ENCODE data around the gene ZER1.
"Not testable (repeated sequence)": the region's sequence is repeated elsewhere in the genome, so short reads cannot be mapped to it uniquely, and the experiment has no call there.

The ZER1 gene

GRCh38 chr9:128808543-128808942 lies 36.8 kb upstream of the ZER1 start:
- peaks cover 21% of the 10 kb centered on the region for H3K36me3 ChIP-seq (ENCODE audit: control insufficient read depth, insufficient read depth, low read length)
- no CpG with 5 or more reads among the region's 3 CpGs for WGBS (ENCODE audit: insufficient coverage, insufficient read length)
- H3K4me1 ChIP-seq (ENCODE audit: control insufficient read depth, insufficient read depth, low read length): no peaks in the 10 kb centered on the region
- no peak overlapping the region for H3K27ac ChIP-seq (ENCODE audit: low read length)
- H3K4me3 ChIP-seq (ENCODE audit: low read length): no peak overlapping the region
- H3K9me3 ChIP-seq (ENCODE audit: control insufficient read depth, insufficient read depth, low read length): no peaks in the 10 kb centered on the region
- DNase-seq (ENCODE audit: low read depth, low spot score): no peak
- no peaks in the 10 kb centered on the region for H3K27me3 ChIP-seq (ENCODE audit: control insufficient read depth, insufficient read depth, low read length)

GRCh38 chr9:128807827-128808226 lies 36.1 kb upstream of the ZER1 start:
- Histone ChIP-seq H3K27me3 (ENCODE audit: control insufficient read depth, insufficient read depth, low read length) (no peaks in the 10 kb centered on the region), H3K36me3 (ENCODE audit: control insufficient read depth, insufficient read depth, low read length) (peaks cover 24% of the 10 kb centered on the region), H3K9me3 (ENCODE audit: control insufficient read depth, insufficient read depth, low read length) (no peaks in the 10 kb centered on the region), H3K4me1 (ENCODE audit: control insufficient read depth, insufficient read depth, low read length) (no peaks in the 10 kb centered on the region), H3K27ac (ENCODE audit: low read length) (no peak overlapping the region), H3K4me3 (ENCODE audit: low read length) (no peak overlapping the region)
- no CpG with 5 or more reads among the region's 14 CpGs for WGBS (ENCODE audit: insufficient coverage, insufficient read length)
- no peak for DNase-seq (ENCODE audit: low read depth, low spot score)

- peaks cover 24% of the 10 kb centered on the region for H3K36me3 ChIP-seq (ENCODE audit: control insufficient read depth, insufficient read depth, low read length)
- no peaks in the 10 kb centered on the region for H3K27me3 ChIP-seq (ENCODE audit: control insufficient read depth, insufficient read depth, low read length)
- H3K27ac ChIP-seq (ENCODE audit: low read length): no peak overlapping the region
- no peak overlapping the region for H3K4me3 ChIP-seq (ENCODE audit: low read length)
- WGBS (ENCODE audit: insufficient coverage, insufficient read length): no CpG with 5 or more reads among the region's 14 CpGs
- H3K4me1 ChIP-seq (ENCODE audit: control insufficient read depth, insufficient read depth, low read length): no peaks in the 10 kb centered on the region
- DNase-seq (ENCODE audit: low read depth, low spot score): no peak
- H3K9me3 ChIP-seq (ENCODE audit: control insufficient read depth, insufficient read depth, low read length): no peaks in the 10 kb centered on the region
These were observed 33.9 kb upstream of the ZER1 start for GRCh38 chr9:128805661-128806060.

DNA sequence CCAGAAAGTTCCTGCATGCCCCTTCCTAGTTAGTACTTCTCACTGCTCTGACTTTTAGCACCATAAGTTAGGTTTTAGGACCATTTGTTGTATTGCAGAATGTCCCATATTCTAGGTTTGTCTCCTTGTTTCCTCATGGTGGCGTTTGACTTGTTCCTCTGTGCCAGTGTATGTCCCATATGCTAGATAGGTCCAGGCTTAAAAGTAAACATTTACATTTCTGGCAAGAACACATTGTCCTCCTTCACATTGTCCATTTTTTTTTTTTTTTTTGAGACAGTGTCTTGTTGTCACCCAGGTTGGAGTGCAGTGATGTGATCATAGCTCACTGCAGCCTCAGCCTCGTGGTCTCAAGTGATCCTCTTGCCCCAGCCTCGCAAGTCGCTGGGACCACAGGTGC lies 30.8 kb upstream of the ZER1 start:
- peaks cover 24% of the 10 kb centered on the region for H3K36me3 ChIP-seq (ENCODE audit: control insufficient read depth, insufficient read depth, low read length)
- WGBS (ENCODE audit: insufficient coverage, insufficient read length): no CpG with 5 or more reads among the region's 4 CpGs

DNA sequence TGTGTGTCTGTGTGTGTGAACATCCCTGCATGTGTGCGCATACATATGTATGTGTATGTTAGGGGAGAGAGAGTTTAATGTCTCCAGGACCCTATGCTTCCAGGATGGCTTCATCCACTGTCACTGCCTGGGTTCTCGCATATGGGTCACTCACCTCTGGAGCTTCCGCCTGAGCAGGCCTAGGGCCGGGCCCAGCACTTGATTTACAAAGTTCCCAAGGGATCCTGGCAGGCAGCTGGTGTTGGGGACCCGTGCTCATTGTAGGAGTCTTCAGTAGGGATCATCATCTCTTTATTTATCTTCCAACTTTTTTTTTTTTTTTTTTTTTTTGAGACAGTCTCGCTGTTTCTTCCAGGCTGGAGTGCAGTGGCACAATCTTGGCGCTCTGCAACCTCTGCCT lies 28.3 kb upstream of the ZER1 start:
- no peaks in the 10 kb centered on the region for H3K27me3 ChIP-seq (ENCODE audit: control insufficient read depth, insufficient read depth, low read length)
- no peak for DNase-seq (ENCODE audit: low read depth, low spot score)
- H3K9me3 ChIP-seq (ENCODE audit: control insufficient read depth, insufficient read depth, low read length): no peaks in the 10 kb centered on the region
- no peak overlapping the region for H3K4me3 ChIP-seq (ENCODE audit: low read length)
- WGBS (ENCODE audit: insufficient coverage, insufficient read length): no CpG with 5 or more reads among the region's 7 CpGs
- H3K27ac ChIP-seq (ENCODE audit: low read length): no peak overlapping the region
- no peaks in the 10 kb centered on the region for H3K4me1 ChIP-seq (ENCODE audit: control insufficient read depth, insufficient read depth, low read length)
- H3K36me3 ChIP-seq (ENCODE audit: control insufficient read depth, insufficient read depth, low read length): peaks cover 12% of the 10 kb centered on the region

More for the DNA sequence above, 30.8 kb upstream of the ZER1 start:
- no peaks in the 10 kb centered on the region for H3K9me3 ChIP-seq (ENCODE audit: control insufficient read depth, insufficient read depth, low read length)
- no peak overlapping the region for H3K4me3 ChIP-seq (ENCODE audit: low read length)
- no peaks in the 10 kb centered on the region for H3K4me1 ChIP-seq (ENCODE audit: control insufficient read depth, insufficient read depth, low read length)
- H3K27me3 ChIP-seq (ENCODE audit: control insufficient read depth, insufficient read depth, low read length): no peaks in the 10 kb centered on the region
- H3K27ac ChIP-seq (ENCODE audit: low read length): no peak overlapping the region
- DNase-seq (ENCODE audit: low read depth, low spot score): no peak

GRCh38 chr9:128798896-128799295 lies 27.2 kb upstream of the ZER1 start:
- Histone ChIP-seq H3K27ac (ENCODE audit: low read length) (no peak overlapping the region), H3K9me3 (ENCODE audit: control insufficient read depth, insufficient read depth, low read length) (no peaks in the 10 kb centered on the region), H3K36me3 (ENCODE audit: control insufficient read depth, insufficient read depth, low read length) (peaks cover 13% of the 10 kb centered on the region), H3K4me1 (ENCODE audit: control insufficient read depth, insufficient read depth, low read length) (no peaks in the 10 kb centered on the region), H3K27me3 (ENCODE audit: control insufficient read depth, insufficient read depth, low read length) (no peaks in the 10 kb centered on the region), H3K4me3 (ENCODE audit: low read length) (no peak overlapping the region)
- DNase-seq (ENCODE audit: low read depth, low spot score): no peak
- no CpG with 5 or more reads among the region's 8 CpGs for WGBS (ENCODE audit: insufficient coverage, insufficient read length)

- peaks cover 28% of the 10 kb centered on the region for H3K36me3 ChIP-seq (ENCODE audit: control insufficient read depth, insufficient read depth, low read length)
- DNase-seq (ENCODE audit: low read depth, low spot score); H3K9me3 ChIP-seq (ENCODE audit: control insufficient read depth, insufficient read depth, low read length); H3K27me3 ChIP-seq (ENCODE audit: control insufficient read depth, insufficient read depth, low read length); H3K4me1 ChIP-seq (ENCODE audit: control insufficient read depth, insufficient read depth, low read length); H3K27ac ChIP-seq (ENCODE audit: low read length); H3K4me3 ChIP-seq (ENCODE audit: low read length): not testable (repeated sequence)
- WGBS (ENCODE audit: insufficient coverage, insufficient read length): no CpG with 5 or more reads among the region's 2 CpGs
These were observed 23.2 kb upstream of the ZER1 start for GRCh38 chr9:128794961-128795360.

GRCh38 chr9:128792978-128793686 lies 21.4 kb upstream of the ZER1 start:
- WGBS (ENCODE audit: insufficient coverage, insufficient read length): no CpG with 5 or more reads among the region's 8 CpGs
- DNase-seq (ENCODE audit: low read depth, low spot score): no peak
- Histone ChIP-seq H3K4me3 (ENCODE audit: low read length) (no peak overlapping the region), H3K27ac (ENCODE audit: low read length) (no peak overlapping the region), H3K36me3 (ENCODE audit: control insufficient read depth, insufficient read depth, low read length) (peaks cover 23% of the 10 kb centered on the region), H3K27me3 (ENCODE audit: control insufficient read depth, insufficient read depth, low read length) (no peaks in the 10 kb centered on the region), H3K4me1 (ENCODE audit: control insufficient read depth, insufficient read depth, low read length) (no peaks in the 10 kb centered on the region), H3K9me3 (ENCODE audit: control insufficient read depth, insufficient read depth, low read length) (no peaks in the 10 kb centered on the region)

DNA sequence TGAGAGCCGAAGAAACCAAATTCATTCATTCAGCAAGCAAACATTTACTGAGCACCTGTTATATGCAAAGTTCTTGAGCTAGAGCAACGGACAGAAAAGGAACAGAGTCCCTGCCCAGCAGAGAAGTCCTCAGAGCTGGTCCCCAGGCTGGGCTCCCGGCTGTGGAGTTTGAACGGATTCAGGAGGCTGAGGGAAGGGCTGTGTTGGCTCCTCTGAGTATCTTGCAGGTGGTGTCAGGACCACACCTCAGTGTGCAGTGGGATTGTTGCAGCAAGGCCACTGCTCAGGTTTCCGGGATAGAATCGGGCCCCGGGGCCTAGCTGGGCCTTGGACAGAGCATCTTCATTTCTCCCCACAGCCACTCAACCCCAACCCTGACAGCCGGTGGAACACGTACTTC lies 20.4 kb upstream of the ZER1 start:
- Histone ChIP-seq H3K27me3 (ENCODE audit: control insufficient read depth, insufficient read depth, low read length) (no peaks in the 10 kb centered on the region), H3K9me3 (ENCODE audit: control insufficient read depth, insufficient read depth, low read length) (no peaks in the 10 kb centered on the region), H3K36me3 (ENCODE audit: control insufficient read depth, insufficient read depth, low read length) (peaks cover 23% of the 10 kb centered on the region), H3K4me3 (ENCODE audit: low read length) (no peak overlapping the region), H3K4me1 (ENCODE audit: control insufficient read depth, insufficient read depth, low read length) (no peaks in the 10 kb centered on the region), H3K27ac (ENCODE audit: low read length) (no peak overlapping the region)
- no CpG with 5 or more reads among the region's 9 CpGs for WGBS (ENCODE audit: insufficient coverage, insufficient read length)
- DNase-seq (ENCODE audit: low read depth, low spot score): no peak

- Histone ChIP-seq H3K27me3 (ENCODE audit: control insufficient read depth, insufficient read depth, low read length) (no peaks in the 10 kb centered on the region), H3K4me3 (ENCODE audit: low read length) (no peak overlapping the region), H3K36me3 (ENCODE audit: control insufficient read depth, insufficient read depth, low read length) (peaks cover 23% of the 10 kb centered on the region), H3K9me3 (ENCODE audit: control insufficient read depth, insufficient read depth, low read length) (no peaks in the 10 kb centered on the region), H3K27ac (ENCODE audit: low read length) (no peak overlapping the region), H3K4me1 (ENCODE audit: control insufficient read depth, insufficient read depth, low read length) (no peaks in the 10 kb centered on the region)
- WGBS (ENCODE audit: insufficient coverage, insufficient read length): no CpG with 5 or more reads among the region's 4 CpGs
- DNase-seq (ENCODE audit: low read depth, low spot score): no peak
These were observed 18.8 kb upstream of the ZER1 start for GRCh38 chr9:128790536-128790935.

- Histone ChIP-seq H3K36me3 (ENCODE audit: control insufficient read depth, insufficient read depth, low read length) (peaks cover 19% of the 10 kb centered on the region), H3K4me3 (ENCODE audit: low read length) (no peak overlapping the region), H3K4me1 (ENCODE audit: control insufficient read depth, insufficient read depth, low read length) (no peaks in the 10 kb centered on the region), H3K9me3 (ENCODE audit: control insufficient read depth, insufficient read depth, low read length) (no peaks in the 10 kb centered on the region), H3K27ac (ENCODE audit: low read length) (no peak overlapping the region), H3K27me3 (ENCODE audit: control insufficient read depth, insufficient read depth, low read length) (no peaks in the 10 kb centered on the region)
- whole genome bisulfite sequencing (ENCODE audit: insufficient coverage, insufficient read length): no CpG with 5 or more reads among the region's 1 CpG
- DNase-seq (ENCODE audit: low read depth, low spot score): no peak
These were observed 16.7 kb upstream of the ZER1 start for GRCh38 chr9:128788445-128788844.
